HUES48 (cell line): ENCODE results near the gene EGF.
"Not testable (repeated sequence)": the region's sequence is repeated elsewhere in the genome, so short reads cannot be mapped to it uniquely, and the experiment has no call there.

ENCODE experiments used
- H3K27ac ChIP-seq: one replicate; pipeline ENCODE4 v1.7.0; 2013; ENCODE audit warnings: low read depth, low read length, inconsistent platforms
- H3K27me3 ChIP-seq: 2 replicates; pipeline ENCODE4 v1.6.1; 2013; ENCODE audit warnings: mild to moderate bottlenecking, low read length; ENCODE audit not compliant: control insufficient read depth, insufficient read depth
- H3K36me3 ChIP-seq: 2 replicates; pipeline ENCODE4 v1.6.1; 2013; ENCODE audit warnings: low read length; ENCODE audit not compliant: control insufficient read depth, insufficient read depth
- H3K4me1 ChIP-seq: 2 replicates; pipeline ENCODE4 v1.6.1; 2013; ENCODE audit warnings: mild to moderate bottlenecking, low read length; ENCODE audit not compliant: control insufficient read depth, insufficient read depth
- H3K4me3 ChIP-seq: 2 replicates; pipeline ENCODE4 v1.5.1; 2013; ENCODE audit warnings: mild to moderate bottlenecking, low read depth, low read length
- H3K9ac ChIP-seq: 2 replicates; pipeline ENCODE4 v1.6.1; 2013; ENCODE audit warnings: mild to moderate bottlenecking, low read depth, low read length, moderate library complexity
- H3K9me3 ChIP-seq: 2 replicates; pipeline ENCODE4 v1.6.1; 2013; ENCODE audit warnings: low read length; ENCODE audit not compliant: control insufficient read depth, insufficient read depth

EGF gene

GRCh38 chr4:110039164-110039563 lies 126.5 kb downstream of the EGF start:
- H3K9ac ChIP-seq, H3K9me3 ChIP-seq, H3K4me1 ChIP-seq, H3K27ac ChIP-seq, H3K4me3 ChIP-seq, H3K27me3 ChIP-seq, H3K36me3 ChIP-seq: not testable (repeated sequence)

DNA sequence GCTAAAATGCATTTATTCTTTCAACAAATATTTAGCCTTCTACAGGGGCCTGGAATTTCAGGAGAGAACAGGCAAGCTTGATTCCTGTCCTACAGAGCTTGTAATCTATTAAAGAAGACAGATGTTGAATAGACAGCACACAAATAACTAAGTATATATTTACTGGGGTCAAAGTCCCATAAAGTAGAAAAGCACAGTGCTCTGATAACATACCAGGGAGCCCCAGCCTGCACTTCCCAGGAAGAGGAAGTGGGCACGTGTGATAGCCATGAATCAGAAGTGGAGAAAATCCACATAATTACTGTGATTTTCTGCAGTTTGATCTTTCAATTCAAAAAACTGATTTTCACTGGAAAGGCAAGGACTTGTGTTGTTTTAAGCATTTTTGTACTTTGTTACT lies 129.1 kb downstream of the EGF start:
- Histone ChIP-seq H3K4me1 (no peaks in the 10 kb centered on the region), H3K9me3 (no peaks in the 10 kb centered on the region), H3K27ac (no peak overlapping the region), H3K36me3 (peaks cover 5% of the 10 kb centered on the region), H3K9ac (no peak overlapping the region), H3K27me3 (no peaks in the 10 kb centered on the region), H3K4me3 (no peak overlapping the region)

DNA sequence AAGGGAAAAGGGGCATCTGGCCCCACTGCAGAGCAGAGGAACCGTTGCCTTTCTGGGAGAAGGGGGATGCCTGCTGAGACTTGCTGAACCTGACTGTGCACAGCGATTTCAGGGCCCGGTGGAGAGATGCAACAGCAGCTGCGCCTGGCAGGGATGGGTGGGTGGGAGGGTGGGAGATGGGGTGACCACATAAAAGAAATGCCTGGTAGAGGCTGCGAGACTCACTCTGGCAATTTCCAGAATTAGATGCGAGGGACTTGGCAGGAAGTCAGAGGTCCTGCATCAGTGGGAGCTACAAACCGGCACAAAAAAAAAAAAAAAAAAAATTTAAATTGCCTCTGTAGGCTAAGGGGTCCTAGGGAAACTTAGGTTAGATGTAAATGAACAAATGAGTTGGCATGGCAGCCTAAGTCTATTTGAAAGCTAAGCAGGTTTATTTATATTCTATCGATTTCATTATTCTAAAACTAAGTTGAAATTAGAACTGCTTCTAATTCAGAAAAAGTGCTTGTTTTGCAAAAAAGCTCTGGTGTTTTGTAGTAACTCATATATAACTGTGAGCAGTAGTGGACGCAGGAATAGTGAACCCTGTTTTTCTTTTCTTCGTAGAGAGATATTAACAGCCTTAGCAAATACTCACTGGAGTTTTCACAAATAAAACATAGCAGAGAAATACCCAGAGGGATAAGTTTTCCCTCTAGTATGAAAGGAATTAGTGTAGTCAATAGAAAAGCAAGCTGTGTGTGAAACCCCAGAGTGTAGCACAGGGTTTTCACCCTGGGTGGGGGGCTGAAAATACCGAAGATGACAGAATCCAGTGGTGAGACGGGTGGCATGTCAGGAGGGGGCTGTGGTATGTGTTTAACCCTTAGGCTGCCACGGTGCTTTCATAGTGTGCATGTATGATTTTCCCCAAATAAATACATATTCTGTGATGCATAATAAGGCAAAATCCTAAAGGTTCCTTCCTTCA lies 130.1 kb downstream of the EGF start:
- Histone ChIP-seq H3K4me3 (no peak overlapping the region), H3K36me3 (peaks cover 5% of the 10 kb centered on the region), H3K4me1 (no peaks in the 10 kb centered on the region), H3K9me3 (no peaks in the 10 kb centered on the region), H3K27me3 (no peaks in the 10 kb centered on the region), H3K27ac (no peak overlapping the region), H3K9ac (no peak overlapping the region)

GRCh38 chr4:110046588-110047049 lies 133.9 kb downstream of the EGF start:
- no peak overlapping the region for H3K27ac ChIP-seq
- H3K9ac ChIP-seq, result no peak overlapping the region
- no peaks in the 10 kb centered on the region for H3K27me3 ChIP-seq
- H3K4me3 ChIP-seq, result no peak overlapping the region
- H3K36me3 ChIP-seq, result peaks cover 37% of the 10 kb centered on the region
- no peaks in the 10 kb centered on the region for H3K9me3 ChIP-seq
- no peaks in the 10 kb centered on the region for H3K4me1 ChIP-seq

- Histone ChIP-seq H3K36me3 (peaks cover 50% of the 10 kb centered on the region), H3K27ac (no peak overlapping the region), H3K4me1 (no peaks in the 10 kb centered on the region), H3K4me3 (no peak overlapping the region), H3K27me3 (no peaks in the 10 kb centered on the region), H3K9me3 (no peaks in the 10 kb centered on the region), H3K9ac (no peak overlapping the region)
Measured at GRCh38 chr4:110049951-110050925, 137.6 kb downstream of the EGF start.

DNA sequence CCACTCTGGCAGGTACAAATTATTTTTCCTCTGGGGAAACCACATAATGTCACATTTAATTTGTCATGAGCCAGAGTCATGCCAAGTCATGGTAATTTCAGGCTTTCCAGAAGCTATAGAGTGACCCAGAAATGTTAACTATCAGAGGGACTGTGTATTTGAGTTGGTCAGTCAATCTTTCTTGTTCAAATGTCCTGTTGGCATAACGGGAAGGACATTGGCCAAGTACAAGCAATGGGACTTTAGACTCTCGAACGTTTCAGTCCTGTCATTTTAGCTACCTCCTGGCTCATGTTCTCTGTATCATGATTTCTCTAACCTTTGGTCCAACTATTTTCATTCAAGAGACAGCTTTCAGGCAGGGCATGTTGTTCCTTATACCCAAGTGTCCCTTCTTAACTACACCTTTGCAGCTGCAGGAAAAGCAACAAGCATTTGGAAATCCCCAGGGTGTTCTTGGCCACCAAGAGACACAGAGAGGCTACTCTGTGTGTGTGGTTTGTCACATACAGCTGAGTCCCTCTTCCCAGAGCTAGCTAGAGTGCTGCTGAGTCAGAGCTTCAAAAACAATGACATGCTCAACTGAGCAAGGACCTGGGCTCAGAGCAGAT lies 142.6 kb downstream of the EGF start:
- Histone ChIP-seq H3K27me3 (no peaks in the 10 kb centered on the region), H3K36me3 (peaks cover 52% of the 10 kb centered on the region), H3K4me3 (no peak overlapping the region), H3K9ac (no peak overlapping the region), H3K9me3 (no peaks in the 10 kb centered on the region), H3K27ac (peak overlapping the region; percentile 69), H3K4me1 (no peaks in the 10 kb centered on the region)

- Histone ChIP-seq H3K36me3 (peaks cover 34% of the 10 kb centered on the region), H3K4me3 (no peak overlapping the region), H3K27ac (no peak overlapping the region), H3K9ac (no peak overlapping the region), H3K9me3 (no peaks in the 10 kb centered on the region), H3K27me3 (no peaks in the 10 kb centered on the region), H3K4me1 (no peaks in the 10 kb centered on the region)
Measured at GRCh38 chr4:110058677-110059076, 146.0 kb downstream of the EGF start.

GRCh38 chr4:110059556-110060191 lies 147.0 kb downstream of the EGF start:
- H3K27ac ChIP-seq, result no peak overlapping the region

GRCh38 chr4:110061076-110061475 lies 148.4 kb downstream of the EGF start:
- Histone ChIP-seq H3K27ac (no peak overlapping the region), H3K4me1 (no peaks in the 10 kb centered on the region), H3K27me3 (no peaks in the 10 kb centered on the region)

More at GRCh38 chr4:110059556-110060191, 147.0 kb downstream of the EGF start:
- Histone ChIP-seq H3K36me3 (peaks cover 30% of the 10 kb centered on the region), H3K27me3 (no peaks in the 10 kb centered on the region), H3K4me3 (no peak overlapping the region), H3K9me3 (no peaks in the 10 kb centered on the region), H3K9ac (no peak overlapping the region), H3K4me1 (no peaks in the 10 kb centered on the region)

More at GRCh38 chr4:110061076-110061475, 148.4 kb downstream of the EGF start:
- Histone ChIP-seq H3K4me3 (no peak overlapping the region), H3K9ac (no peak overlapping the region), H3K36me3 (peaks cover 20% of the 10 kb centered on the region), H3K9me3 (no peaks in the 10 kb centered on the region)
